GM12873 (cell line): ENCODE data around the gene PYROXD2.

Source experiments
- TF ChIP-seq, protein P1 (sequence below): IDR thresholded peaks from 2 replicates; pipeline ENCODE4 v1.5.1; 2012; ENCODE audit warnings: low read depth, mild to moderate bottlenecking, moderate library complexity, low read length, control low read depth; ENCODE audit not compliant: insufficient read depth; ENCODE audit errors: missing control alignments

PYROXD2 gene

DNA sequence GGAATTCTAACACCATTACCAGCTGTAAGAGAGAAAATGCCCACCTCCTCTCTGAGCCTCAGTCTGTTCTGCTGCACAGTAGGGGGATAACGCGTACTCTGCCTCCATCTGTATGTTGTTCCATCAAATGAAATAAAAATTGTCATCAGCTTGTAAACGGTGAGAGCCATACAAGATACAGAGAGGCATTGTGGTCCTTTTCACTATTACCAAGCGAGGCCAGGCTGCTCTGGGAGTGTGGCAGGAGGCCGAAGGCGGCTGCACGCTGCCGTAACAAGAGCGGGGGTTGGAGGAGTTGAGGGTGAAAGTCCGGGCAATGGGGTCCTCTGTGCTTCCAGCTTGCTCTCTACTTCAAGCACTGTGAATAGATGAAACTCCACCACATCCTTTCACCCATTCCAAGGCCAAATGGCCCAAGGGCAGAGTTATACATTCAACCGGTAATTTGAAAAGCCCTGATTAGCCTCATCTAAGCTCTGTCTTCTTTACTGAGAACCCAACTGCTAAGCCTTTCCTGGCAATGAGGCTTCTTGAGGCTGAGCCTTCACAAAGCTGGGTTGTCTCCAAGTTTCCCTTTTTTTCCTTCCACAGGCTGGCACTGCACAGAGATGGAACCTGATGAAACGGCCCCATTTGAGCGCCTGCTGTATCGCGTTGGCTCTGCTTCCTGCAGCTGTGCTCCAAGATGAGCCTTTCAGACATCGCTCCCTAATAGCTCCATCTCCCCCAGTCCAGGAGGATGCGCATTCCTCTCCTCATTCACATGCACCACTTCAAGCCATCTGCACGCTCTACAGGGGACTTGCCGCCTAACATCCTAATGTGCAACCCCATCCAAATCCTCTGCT lies 47.2 kb downstream of the PYROXD2 start:
- TF ChIP-seq, protein P1, sequence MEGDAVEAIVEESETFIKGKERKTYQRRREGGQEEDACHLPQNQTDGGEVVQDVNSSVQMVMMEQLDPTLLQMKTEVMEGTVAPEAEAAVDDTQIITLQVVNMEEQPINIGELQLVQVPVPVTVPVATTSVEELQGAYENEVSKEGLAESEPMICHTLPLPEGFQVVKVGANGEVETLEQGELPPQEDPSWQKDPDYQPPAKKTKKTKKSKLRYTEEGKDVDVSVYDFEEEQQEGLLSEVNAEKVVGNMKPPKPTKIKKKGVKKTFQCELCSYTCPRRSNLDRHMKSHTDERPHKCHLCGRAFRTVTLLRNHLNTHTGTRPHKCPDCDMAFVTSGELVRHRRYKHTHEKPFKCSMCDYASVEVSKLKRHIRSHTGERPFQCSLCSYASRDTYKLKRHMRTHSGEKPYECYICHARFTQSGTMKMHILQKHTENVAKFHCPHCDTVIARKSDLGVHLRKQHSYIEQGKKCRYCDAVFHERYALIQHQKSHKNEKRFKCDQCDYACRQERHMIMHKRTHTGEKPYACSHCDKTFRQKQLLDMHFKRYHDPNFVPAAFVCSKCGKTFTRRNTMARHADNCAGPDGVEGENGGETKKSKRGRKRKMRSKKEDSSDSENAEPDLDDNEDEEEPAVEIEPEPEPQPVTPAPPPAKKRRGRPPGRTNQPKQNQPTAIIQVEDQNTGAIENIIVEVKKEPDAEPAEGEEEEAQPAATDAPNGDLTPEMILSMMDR, result no peak

DNA sequence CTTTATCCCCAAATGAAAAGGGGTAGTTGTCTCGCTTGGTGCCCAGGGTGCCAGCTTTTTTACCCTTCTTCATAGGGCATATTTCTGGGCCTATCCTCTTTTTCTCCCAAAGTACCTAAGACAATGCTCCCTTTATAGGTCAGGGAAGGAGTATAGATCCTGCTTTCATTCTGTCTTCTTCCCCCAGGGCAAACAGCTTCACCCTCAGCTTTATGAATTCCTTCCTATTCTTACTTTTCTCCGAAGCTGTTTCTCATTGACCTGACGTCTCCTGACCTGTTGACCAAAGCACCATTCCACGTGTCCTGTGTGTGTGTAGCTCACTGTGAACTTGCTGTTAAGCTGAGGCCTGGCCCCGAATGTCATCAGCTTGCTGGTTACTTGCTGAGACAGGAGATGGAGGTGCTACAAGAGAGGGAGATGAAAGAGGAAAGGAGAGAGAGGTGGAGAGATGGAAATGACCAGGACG lies 48.9 kb downstream of the PYROXD2 start:
- TF ChIP-seq, protein P1, result no peak

DNA sequence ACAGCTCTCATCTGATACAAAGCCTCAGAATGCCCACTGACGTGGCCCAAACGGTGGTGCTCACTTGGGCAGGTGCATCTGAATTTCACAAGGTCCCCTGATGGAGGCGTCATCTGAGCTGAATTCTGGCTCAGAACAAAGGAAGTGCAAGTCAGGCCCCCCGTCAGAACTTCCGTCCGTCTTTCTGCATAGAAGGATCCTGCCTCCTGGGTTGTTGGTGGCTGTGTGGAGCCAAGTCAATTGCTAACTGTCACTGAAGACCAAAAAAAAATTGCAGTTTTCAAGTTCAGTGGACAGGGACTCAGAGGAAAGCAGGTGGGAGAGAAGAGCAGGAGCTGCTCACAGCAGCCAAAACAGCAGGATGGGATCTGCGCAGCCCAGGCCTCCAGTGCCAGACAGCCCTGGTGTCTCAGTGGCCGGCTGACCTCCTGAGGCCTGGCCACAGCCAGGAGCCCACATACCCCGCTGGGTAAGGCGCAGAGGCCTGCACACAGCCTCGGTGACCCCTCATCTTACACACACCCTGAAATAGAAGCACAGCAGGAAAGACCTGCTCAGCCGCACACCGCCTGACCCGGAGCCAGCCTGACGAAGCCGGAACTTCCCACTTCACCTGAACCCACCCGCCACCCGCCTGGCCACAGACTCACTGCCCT lies 49.4 kb downstream of the PYROXD2 start:
- TF ChIP-seq, protein P1, result no peak

DNA sequence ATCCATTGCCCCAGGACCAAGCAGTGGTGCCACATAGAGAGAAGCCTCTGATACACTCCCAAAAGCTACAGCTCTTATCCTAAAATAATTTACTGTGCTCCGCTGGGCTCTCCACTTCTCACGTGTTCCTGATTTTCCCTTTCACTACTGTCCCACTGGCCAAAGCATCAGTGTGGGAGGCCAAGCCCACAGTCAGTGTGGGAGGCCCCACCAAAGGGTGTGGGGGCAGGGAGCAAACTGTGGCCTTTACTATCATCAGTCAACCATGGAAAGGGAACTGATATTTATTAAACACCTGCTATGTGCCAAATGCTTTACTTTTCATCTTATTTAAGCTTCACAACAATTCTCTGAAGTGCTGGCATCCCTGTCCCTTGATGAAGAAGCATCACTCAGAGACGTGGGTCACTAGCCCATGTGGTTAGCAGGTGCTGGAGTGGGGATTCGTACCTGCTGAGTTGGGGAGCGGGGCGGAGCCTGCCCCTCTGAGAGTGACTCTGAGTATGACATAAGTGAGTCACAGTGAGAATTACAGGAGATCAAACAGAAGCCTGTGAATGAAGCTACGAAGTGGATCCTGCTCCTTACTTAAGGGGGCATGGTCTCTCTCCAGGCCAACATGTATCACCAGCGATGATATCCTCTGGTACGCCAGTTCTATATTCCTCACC lies 50.4 kb downstream of the PYROXD2 start:
- TF ChIP-seq, protein P1, result no peak

DNA sequence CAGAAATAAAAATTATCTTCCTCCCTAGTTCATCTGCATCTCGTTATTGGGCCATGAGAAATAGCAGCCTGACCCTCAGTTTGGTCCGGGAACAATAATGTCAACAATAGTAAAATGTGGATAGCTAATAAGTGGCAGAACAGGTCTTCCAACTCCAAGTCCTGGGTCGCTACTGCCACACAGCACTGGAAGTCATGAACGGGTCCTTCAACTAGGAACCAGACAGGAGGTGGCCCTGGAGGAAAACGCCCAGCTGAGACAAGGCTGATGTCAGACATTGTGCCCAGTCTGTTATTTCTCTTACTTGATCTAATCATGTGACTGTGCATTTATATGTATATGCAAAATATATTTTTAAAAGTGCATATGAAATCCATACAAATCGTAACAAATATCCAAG lies 51.8 kb downstream of the PYROXD2 start:
- TF ChIP-seq, protein P1, result no peak

DNA sequence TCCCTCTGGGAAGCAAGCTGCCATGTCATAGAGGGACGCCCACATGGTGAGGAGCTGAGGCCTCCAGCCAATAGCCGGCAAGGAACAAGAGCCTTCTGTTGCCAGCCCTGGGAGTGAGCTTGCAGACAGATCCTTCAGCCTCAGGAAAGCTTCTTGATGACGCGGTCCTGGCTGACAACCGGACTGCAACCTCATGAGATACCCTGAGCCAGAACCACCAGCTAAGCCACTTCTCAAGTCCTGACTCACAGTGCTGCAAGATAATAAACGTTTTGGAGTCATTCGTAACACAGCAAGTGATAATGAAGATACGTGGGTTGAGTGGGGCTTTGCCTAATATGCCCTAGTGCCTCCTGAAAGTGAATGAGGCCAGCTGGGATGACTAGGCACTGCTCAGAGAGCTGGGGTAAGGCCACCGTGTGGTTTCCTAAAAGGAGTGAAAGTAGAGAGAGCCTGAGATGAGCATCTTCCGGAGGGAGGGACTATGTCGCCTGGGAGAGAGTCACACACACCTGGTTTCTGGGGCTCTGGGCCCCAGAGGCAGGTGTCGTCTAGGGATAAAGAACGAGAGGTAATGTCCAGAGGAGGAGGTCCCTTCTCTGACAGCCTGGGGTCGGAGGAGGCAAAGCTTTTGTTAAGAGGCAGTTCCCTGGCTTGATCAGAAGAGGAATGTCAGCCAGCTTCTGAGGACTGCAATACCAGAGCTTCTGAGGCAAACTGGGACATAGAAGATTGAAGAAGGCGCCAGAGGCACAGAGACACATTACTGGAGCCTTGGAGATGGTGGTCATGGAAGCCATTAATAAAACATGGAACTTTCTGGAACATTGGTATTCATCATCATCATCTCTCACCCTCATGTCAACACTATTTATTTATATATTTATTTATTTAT lies 53.6 kb downstream of the PYROXD2 start:
- TF ChIP-seq, protein P1, result no peak
